Activated T-helper 2 cell treated with anti-CD3 and anti-CD28 coated beads, Interferon-gamma antibody, Interleukin-2, Interleukin-4, amounts not matched to agents 10 μg/mL and 5 μg/mL and 100 μg/mL, durations not matched to agents 14 hours and 24 hours and 36 hours (primary cell): ENCODE data around the gene NR2C2AP. TPM values are rescaled to one million over a fixed set of nuclear protein-coding genes. Genes with fewer than 3 reads are reported as not detected.

ENCODE experiments used
- DNase-seq: peaks from one replicate; pipeline ENCODE4 v3.0.0; 2021; ENCODE audit warnings: low spot score
- H3K27ac Mint-ChIP-seq: one replicate; pipeline ENCODE4 v1.8.0; 2021; ENCODE audit warnings: mixed read lengths
- H3K27me3 Mint-ChIP-seq: one replicate; pipeline ENCODE4 v1.8.0; 2021; ENCODE audit warnings: low read depth, mixed read lengths
- H3K36me3 Mint-ChIP-seq: one replicate; pipeline ENCODE4 v1.8.0; 2021; ENCODE audit warnings: low read depth, mixed read lengths
- H3K4me1 Mint-ChIP-seq: one replicate; pipeline ENCODE4 v1.8.0; 2021; ENCODE audit warnings: low read depth, mixed read lengths
- H3K4me3 Mint-ChIP-seq: one replicate; pipeline ENCODE4 v1.8.0; 2021; ENCODE audit warnings: low read depth, mild to moderate bottlenecking, moderate library complexity, mixed read lengths
- H3K9me3 Mint-ChIP-seq: one replicate; pipeline ENCODE4 v1.8.0; 2021; ENCODE audit warnings: mixed read lengths
- intact Hi-C: fragments of 100-400 bp; cut with micrococcal nuclease; formaldehyde crosslinking; loops from one replicate; pipeline ENCODE4 v1.15.1; 2023
- total RNA-seq: library from RNA; stranded (reverse); gene quantifications from 2 replicates; pipeline ENCODE4 v1.2.3, GENCODE V29; 2022

The NR2C2AP gene
- total RNA-seq, 1 donor from 2014 or later, result 32.5 TPM

DNA sequence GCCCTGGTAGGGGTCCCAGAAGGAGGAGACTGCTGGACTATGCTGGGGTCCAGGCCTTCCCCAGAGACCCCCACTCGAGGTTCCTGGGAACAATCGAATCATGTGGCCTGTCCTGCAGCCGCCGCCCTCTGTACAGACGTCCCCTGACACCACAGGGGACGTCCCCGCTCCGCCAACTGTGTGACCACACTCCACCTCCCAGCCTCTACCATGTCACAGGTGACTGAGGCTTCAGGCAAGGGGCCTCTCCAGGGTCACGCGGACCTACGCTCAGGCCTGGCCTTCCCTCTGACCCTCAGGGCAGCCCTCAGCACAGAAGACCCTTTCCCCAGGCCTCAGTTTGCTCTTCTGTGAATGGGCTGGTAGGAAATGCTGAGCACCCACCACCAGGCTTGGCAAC is 51.8 kb downstream of the NR2C2AP start:
- H3K36me3 Mint-ChIP-seq, result peaks cover 7% of the 10 kb centered on the region
- H3K4me1 Mint-ChIP-seq, result no peaks in the 10 kb centered on the region
- intact Hi-C loops, result no loop called here
- H3K27ac Mint-ChIP-seq, result no peak overlapping the region
- H3K27me3 Mint-ChIP-seq, result no peaks in the 10 kb centered on the region
- no peak overlapping the region for H3K4me3 Mint-ChIP-seq
- no peaks in the 10 kb centered on the region for H3K9me3 Mint-ChIP-seq
- no peak for DNase-seq

Other genes starting within 250 kb of the NR2C2AP start
- 129 and 140 TPM in 2 replicates for gene SUGP2, start 169.9 kb downstream of the NR2C2AP start, total RNA-seq
- gene ARMC6, start 169.8 kb downstream of the NR2C2AP start, total RNA-seq, result 44.9 and 53.9 TPM in 2 replicates
- gene SLC25A42, start 139.4 kb downstream of the NR2C2AP start, total RNA-seq, result 9.1 and 9.2 TPM in 2 replicates
- 41.4 TPM in 2 replicates for gene TMEM161A, start 64.9 kb downstream of the NR2C2AP start, total RNA-seq
- 2.7 and 3.0 TPM in 2 replicates for gene MEF2B, start 33.2 kb downstream of the NR2C2AP start, total RNA-seq
- gene BORCS8, start 11.3 kb downstream of the NR2C2AP start, total RNA-seq, result 28.8 and 33.2 TPM in 2 replicates
- 105 and 112 TPM in 2 replicates for gene RFXANK, start 11.2 kb downstream of the NR2C2AP start, total RNA-seq
- gene NCAN, start 8.5 kb upstream of the NR2C2AP start, total RNA-seq, result 0.23 TPM in 1 of 2 replicates, not detected in the other
- not detected in 2 replicates for gene TM6SF2, start 69.9 kb upstream of the NR2C2AP start, total RNA-seq
- gene SUGP1, start 117.1 kb upstream of the NR2C2AP start, total RNA-seq, result 67.6 and 73.4 TPM in 2 replicates
- gene MAU2, start 117.4 kb upstream of the NR2C2AP start, total RNA-seq, result 55.3 and 60.3 TPM in 2 replicates
- gene GATAD2A, start 202.3 kb upstream of the NR2C2AP start, total RNA-seq, result 125 and 128 TPM in 2 replicates